ENCODE results near the gene IGFL4. TPM values are rescaled to one million over a fixed set of nuclear protein-coding genes. Genes with fewer than 3 reads are reported as not detected.
"Not testable (repeated sequence)": the region's sequence is repeated elsewhere in the genome, so short reads cannot be mapped to it uniquely, and the experiment has no call there.

Gene IGFL4
- total RNA-seq = not detected
- long read RNA-seq = 0 reads

DNA sequence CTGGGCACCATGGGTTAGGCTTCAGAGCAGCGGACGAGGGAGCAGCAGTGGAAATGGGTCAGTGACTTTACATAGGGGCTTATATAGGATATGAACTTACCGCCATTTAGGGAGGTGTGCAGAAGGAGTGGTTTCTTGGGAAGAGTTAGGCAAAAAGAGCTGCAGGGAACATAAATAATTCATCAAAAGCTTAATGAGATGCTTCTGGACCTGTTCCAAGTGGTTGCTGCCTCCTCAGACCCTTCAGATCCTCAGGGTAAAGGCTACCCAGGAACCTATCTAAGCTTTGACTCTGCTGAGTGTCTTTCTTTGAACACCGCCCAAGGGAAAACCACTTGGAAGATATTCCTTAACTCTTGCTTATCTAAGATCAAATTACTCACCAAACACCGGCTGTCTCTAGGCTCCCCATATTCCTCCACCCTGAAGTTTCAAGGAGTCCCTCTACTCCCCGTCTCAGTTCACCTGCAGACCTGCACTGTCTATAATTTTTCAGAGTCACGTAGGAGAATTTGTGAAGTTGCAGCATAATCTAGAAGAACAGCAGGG lies at the start of gene IGFL4:
TSS of gene IGFL4 (minus strand) at position 51 of the 549 bp plus-strand sequence. CDS start at position 11, 40 bp downstream.
- no peak for DNase-seq (ENCODE audit: missing footprints)
- no peak for ATAC-seq
- intact Hi-C loops (cut with DNase I) = no loop called here

DNA sequence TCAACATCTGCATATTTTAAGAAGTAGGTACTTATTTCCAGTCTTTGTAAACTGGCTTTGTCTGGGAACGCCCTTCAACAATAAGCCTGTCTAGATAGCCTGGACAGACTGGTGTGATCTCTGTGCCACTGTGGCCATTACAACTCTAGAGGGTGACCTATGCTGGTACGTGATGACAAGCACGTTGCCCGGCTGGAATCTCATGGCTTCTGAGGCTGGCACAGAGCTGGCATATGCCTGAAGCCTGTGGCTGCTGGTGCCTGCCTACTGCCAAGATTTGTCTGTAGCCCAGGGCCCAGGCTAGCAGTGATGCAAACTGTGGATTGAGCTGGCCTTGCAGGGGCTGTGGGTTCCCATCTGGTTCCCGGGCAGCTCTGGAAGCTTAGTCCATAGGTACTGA lies 49.6 kb upstream of the IGFL4 start:
- ATAC-seq = no peak
- intact Hi-C loops (cut with DNase I) = no loop called here
- DNase-seq (ENCODE audit: missing footprints) = no peak

DNA sequence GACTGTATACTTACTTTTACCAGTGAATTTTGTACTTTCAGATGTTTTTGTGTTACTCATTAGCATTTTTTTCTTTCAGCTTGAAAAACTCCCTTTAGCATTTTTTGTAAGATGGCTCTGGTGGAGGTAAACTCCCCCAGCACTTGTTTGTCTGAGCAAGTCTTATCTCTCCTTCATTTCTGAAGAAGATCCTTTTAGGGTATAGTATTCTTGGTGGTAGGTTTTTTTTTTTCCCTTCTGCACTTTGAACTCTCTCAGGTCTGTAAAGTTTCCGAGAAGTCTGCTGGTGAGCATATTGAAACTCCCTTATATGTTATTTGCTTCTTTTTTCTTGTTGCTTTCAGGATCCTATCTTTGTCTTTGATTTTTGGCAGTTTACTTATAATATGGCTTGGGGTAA lies 48.6 kb upstream of the IGFL4 start:
- intact Hi-C loops (cut with DNase I) = no loop called here
- no peak for ATAC-seq
- DNase-seq (ENCODE audit: missing footprints) = no peak

DNA sequence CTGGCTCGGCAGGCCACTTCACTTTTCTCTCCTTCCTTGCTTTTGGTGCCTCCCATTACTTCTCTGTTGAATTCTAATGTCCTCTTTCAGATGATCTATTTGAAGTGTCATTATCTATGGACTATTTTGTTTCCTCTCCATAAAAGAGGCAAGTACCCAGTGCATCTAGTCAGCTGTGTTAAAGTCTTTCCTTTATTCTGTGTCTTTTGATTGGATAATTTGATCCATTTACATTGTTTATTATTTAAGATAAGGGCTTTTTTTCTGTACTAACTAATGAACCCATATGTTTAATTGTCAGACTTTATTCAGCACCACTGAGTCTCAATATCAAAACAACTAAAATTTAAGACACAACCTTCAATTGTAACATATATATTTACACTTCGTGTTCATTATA lies 47.3 kb upstream of the IGFL4 start:
- ATAC-seq = no peak
- no peak for DNase-seq (ENCODE audit: missing footprints)
- intact Hi-C loops (cut with DNase I) = no loop called here

DNA sequence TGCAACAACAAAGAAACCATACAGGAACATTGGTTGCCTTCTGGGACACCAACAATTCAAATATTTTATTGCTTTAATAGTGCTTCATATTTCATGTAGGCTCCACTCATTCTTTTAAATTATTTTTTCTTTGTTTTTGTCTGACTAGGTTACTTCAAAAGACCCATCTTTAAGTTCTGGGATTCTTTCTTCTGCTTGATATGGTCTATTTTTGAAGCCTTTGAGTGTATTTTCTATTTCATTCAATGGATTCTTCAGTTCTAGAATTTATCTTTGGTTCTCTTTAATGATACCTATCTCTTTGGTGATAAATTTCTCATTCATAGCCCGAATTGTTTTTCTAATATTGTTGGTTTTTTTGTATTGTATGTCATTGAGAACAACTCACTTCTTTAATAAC lies 45.1 kb upstream of the IGFL4 start:
- intact Hi-C loops (cut with DNase I) = loop anchor here (2.0 kb wide), 1 partner anchor 103 kb away; no protein-coding TSS in a partner anchor
- DNase-seq (ENCODE audit: missing footprints) = no peak
- no peak for ATAC-seq

DNA sequence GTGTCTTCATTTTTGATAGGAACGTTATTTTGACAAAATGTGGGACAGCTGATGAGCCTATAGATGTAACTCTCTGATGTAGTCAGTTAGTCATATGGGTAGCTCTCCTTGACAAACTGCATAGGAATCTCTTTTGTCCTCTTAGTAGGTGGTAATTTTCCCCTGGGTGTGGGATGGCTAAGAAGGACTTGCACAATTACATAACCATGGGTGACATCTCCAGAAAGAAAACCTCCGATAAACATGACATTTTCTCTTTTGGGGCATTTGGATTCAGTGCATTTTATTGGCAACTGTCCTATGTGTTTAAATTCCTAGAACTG lies 41.9 kb upstream of the IGFL4 start:
- intact Hi-C loops (cut with DNase I) = loop anchor here (1.0 kb wide), 1 partner anchor 183 kb away; no protein-coding TSS in a partner anchor
- no peak for ATAC-seq
- DNase-seq (ENCODE audit: missing footprints) = no peak

DNA sequence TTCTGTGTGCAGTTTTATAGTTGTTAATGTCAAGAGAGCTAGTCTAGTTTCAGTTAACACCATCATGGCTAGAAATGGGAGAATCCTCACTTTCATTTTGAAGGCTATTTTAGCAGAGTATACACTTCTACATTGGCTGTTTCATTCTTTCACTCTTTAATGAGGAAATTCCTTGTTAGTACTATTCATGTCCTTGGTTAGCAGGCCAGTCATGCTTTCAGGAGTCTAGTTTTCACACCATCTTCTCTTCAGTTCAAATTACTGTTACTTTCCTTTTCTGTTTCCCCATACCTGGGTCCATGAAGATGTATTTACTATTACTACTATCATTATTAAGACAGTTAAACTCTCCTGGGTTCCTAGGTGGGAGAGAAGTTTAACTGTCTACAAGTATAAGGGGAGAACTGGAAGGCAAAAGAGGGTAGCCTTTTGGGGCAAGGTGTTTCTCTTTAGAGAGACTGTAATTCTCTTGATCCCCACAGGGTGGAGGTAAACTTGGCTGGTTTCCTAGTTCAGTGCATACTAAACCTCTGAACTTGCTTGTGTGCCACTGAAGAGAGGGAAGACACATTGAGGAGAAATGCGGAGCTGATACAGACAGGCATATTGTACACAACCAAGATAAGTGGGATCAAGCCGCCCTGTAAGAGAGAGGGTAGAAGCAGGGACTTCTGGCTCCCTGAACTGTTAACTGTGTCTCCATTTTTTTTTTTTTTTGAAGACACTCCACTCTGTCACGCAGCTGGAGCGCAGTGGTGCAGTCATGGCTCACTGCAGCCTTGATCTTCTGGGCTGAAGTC lies 41.3 kb upstream of the IGFL4 start:
- DNase-seq (ENCODE audit: missing footprints) (no peak), ATAC-seq (no peak)
- intact Hi-C loops (cut with DNase I) = loop anchor here (1.0 kb wide), 1 partner anchor 183 kb away; no protein-coding TSS in a partner anchor

DNA sequence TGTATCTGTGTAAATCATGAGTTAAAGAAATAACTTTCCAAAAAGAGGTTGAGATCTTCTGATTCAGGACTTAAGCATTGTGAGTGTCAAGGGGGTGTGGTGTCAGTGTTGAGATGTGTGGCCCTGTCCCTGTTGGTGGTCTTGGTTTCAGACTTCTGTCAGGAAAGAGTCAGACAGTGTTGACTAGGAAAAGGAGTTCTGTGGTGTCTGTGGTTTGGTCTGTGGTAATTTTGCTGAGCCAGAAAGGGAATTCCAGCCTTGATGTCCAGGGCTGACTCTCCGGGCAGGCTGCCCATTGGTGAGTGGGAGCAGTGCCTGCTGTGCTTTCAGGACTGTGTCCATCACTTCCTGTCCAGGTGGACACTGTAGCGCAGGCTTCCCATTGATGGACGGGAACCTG lies 39.8 kb upstream of the IGFL4 start:
- intact Hi-C loops (cut with DNase I) = no loop called here
- DNase-seq (ENCODE audit: missing footprints) (no peak), ATAC-seq (no peak)

DNA sequence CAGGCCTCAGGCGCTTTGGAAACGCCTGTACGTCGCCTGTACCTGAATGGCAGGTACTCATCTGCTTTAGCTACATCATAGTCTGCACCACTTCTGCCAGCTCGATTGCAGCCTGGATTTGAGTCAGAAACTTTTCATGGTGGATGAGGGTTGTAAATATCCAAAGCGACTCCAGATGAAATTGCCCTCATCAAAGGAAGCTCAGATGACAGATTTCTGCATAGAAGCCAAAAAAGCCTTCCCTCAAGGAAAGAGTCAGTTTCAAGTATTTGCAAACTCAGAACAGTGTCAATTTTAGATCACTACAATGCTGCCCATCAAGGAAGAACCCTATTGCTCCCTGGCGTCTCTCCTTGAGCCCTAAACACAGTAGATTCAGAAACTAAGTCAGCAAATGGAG lies 38.8 kb upstream of the IGFL4 start:
- DNase-seq (ENCODE audit: missing footprints) (no peak), ATAC-seq (no peak)
- intact Hi-C loops (cut with DNase I) = no loop called here

DNA sequence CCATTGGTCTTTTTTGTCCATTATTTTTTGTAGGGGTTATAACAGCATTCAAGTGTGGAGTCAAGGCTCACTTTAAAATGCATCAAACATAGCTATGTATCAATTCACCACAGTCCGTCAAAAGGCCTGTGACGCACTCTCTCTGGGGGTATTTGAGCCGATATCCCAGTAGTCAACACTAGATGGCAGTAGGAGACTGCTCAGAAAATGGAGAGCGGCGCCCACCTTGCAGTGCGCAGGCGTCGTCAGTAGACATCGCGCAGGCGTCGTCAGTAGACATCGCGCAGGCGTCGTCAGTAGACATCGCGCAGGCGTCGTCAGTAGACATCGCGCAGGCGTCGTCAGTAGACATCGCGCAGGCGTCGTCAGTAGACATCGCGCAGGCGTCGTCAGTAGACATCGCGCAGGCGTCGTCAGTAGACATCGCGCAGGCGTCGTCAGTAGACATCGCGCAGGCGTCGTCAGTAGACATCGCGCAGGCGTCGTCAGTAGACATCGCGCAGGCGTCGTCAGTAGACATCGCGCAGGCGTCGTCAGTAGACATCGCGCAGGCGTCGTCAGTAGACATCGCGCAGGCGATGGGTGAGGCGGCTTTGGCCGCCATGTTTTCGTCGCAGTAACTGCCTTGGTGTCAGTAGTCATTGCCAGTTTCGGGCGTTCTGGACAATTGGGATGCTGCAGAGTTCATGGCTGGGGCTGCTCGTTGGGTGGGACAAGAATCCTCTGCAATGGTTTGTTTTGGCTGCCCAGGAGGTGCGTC lies 38.0 kb upstream of the IGFL4 start:
- intact Hi-C loops (cut with DNase I); ATAC-seq; DNase-seq (ENCODE audit: missing footprints): not testable (repeated sequence)

DNA sequence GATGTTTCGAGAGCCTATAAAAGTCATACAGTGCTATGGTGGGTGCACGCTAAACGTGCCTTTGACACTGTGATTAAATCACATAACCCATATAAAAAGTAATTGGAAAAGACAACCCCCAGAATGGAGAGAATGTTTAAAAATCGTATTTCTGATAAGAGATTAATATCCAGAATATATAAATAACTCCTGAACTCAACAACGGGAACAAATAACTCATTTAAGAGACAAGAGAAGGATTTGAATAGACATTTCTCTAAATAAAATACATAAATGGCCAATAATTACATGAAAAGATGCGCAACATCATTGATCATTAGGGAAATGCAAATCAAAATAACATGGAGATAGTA lies 37.0 kb upstream of the IGFL4 start:
- intact Hi-C loops (cut with DNase I) = no loop called here
- no peak for DNase-seq (ENCODE audit: missing footprints)
- ATAC-seq = no peak

DNA sequence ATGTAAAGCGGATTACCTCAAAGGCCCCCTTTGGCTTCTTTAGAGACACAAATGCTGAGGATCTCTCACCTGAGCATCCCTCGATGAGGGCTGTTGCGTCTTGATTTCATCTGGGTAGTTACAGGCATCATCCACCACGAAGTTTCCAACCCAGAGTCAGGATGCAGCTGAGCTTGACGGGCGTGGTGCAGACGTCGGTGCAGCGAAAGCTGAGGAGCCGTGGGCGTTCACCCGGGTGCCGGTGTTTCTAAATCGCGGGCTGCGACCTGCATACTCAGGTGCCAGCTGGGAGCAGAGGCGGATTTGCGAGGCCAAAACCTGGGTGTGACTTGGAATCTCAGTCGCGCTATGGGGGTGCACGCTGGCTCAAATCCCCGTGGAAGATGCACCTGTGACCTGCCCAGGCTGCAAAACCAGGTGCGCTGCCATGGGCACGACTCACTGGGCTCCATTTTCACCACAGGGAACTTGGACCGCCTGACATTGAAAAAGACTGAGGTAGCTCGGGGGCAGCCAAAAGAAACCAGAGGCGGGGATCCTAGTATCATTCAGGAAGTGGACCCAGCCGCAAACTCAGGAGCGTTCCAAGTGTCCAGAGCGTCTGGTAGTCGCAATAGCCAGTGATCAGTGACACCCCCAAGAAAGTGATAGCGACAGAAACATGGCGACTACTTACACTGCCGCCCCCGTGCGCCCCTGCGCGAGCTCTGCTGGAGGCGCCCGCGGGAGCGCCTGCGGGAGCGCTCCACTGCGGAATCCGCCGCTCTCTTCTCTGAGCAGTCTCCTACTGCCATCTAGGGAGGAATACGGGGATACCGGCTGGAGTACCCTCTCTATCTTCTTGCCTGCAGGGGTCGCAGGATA lies 36.4 kb upstream of the IGFL4 start:
- DNase-seq (ENCODE audit: missing footprints) = no peak
- intact Hi-C loops (cut with DNase I) = no loop called here
- ATAC-seq = peak; percentile 56

DNA sequence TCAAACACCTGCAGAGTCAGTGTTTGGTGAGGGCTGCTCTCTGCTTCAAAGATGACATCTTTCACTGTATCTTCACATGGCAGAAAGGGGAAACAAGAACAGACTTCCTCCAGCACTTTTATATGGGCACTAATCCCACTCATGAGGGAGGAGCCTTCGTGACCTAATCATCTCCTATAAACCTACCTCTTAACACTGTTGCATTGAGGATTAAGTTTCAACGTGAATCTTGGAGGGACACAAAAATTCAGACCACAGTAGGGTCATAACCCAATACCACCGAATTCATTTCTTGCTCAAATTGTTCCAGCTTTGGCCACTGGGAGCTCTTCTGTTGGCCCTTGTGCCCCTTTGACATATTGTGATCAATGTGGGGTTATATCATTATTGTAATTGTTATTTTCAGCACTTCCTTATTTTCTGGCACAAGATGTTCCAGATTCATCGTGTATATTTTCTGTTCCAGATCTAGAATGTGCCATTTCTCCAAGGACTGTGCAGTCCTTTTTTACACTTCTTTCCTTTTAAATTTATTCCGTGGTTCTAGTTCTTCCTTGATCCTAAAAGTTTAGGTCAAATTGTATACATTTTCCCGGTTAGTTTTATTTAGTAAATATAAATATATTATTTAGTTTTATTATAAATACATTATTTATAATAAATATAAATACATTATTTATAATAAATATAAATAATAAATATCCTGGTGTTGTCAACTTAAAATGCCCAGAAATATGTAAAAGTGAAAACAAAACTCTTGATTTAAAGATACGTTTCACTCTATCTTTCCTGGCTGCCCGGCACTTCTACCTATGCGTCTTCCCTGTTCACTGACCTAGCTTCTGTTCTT lies 35.5 kb upstream of the IGFL4 start:
- intact Hi-C loops (cut with DNase I) = no loop called here
- no peak for DNase-seq (ENCODE audit: missing footprints)

DNA sequence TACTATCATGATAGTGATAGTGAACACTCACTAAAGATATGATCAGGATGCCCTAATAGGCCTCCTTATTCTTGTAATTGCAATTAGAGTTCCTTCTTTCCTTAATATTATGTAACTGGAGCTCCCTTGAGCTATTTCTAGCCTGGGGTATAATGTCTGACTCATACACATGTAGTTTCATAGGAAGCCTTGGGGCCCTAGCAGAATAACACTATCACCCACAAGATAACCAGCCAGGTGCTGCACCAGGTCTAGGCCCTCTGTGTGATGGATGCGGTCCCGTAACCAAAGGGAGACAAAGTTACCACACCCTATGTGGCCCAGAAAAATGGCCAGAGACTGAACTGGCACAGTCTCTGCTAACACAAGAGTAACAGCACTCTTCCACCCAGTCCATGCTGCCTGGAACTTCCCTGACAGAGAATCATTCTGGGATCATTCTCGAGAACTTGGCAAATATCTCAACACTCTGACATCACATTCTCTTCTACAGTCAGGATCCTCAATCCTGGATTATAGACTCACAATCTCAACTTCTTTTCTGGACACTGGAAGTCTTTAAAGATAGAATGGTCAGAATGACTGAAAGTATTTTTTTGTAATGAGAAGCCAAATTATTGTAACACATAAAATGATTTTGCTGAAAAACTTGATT lies 32.6 kb upstream of the IGFL4 start:
- no peak for ATAC-seq
- DNase-seq (ENCODE audit: missing footprints) = no peak
- intact Hi-C loops (cut with DNase I) = no loop called here

More for the DNA sequence above, 35.5 kb upstream of the IGFL4 start:
- no peak for ATAC-seq

DNA sequence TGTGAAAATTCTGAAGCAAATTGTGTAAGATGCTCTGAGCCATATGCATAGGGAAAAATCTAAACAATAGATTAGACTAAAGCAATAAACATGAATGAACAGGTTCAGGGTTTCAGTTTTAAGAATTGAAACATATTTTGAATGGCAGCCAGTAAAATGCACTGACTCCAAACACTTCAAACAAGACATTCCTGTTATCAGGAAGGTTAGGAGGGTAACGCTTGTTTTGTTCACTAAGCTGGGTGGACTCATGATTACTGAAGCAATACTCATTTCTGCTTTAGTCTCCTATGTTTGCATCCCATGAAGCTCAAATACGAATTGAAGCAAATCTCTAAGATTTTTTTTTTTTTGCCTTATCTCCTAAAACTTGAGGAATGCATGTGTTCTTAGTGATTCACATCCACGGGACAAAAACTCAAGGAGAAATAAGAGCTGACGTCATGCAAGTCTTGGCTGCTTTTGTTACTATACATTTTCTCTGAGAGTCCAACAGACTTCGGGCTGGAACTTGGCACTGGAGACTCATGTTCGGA lies 29.1 kb upstream of the IGFL4 start:
- intact Hi-C loops (cut with DNase I) = no loop called here
- ATAC-seq (no peak), DNase-seq (ENCODE audit: missing footprints) (no peak)

DNA sequence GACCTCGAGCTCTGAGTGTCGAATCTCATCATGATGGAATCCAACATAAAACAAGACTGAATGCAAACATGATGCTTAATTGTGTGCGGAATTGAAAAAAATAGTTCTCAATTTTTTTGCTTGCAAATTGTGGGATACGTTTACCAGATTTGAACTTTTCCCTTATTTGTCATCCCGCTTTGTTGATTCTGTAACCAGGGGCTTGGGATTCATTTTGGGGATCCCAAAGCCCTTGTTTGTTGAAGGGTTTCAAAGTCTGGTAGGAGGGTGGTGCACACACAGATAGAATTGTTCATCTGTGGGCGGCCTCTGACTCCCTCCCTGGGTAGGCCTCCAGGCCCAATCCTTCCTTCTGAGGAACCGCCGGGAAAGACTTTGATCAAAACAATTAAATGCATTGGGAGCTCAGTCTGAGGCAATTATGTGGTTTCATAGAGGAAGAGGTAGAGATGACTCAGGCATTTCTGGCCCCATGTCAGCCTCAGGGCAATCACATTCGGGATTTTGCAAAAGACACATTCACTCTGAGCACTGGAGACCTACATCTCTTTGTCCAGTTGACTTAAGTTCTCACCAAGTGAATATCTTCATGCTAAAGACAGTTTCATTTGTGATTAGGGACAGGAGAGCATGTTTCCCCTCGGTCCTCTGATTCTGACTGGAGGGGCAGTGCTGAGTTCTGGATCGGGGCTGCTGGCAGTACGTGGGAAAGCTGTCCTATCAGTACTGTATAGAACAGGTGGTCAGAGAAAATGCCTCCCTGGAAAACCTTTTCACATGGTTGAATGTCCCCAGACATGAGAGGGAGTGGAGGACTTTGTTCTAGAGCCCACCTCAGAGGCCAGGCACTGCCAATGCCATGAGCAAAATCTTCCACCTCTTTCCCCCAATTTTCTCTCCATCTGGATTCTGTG lies 27.8 kb upstream of the IGFL4 start:
- intact Hi-C loops (cut with DNase I) = no loop called here
- DNase-seq (ENCODE audit: missing footprints) (no peak), ATAC-seq (no peak)

DNA sequence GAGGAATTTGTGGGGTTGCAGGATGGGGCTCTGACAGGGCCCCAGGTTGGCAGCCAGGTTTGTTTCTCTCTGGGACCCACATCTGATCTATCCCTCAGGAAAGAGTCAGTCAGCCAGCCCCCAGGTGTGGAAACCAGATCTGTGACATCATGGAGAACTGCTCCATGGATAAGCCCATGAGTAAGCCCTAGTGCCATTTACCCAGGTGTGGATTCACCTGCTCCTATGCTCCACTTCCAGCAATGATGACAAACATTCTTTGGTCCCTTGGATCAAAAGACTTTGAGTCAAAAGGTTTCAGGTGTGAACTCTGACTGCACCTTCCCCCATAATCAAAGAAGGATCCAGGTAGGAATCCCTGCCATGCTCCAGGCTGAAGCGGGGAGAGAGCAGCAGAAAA lies 26.9 kb upstream of the IGFL4 start:
- DNase-seq (ENCODE audit: missing footprints) (no peak), ATAC-seq (no peak)
- intact Hi-C loops (cut with DNase I) = no loop called here
